Stimulated activated CD8-positive, alpha-beta memory T cell treated with anti-CD3 and anti-CD28 coated beads, Interleukin-15, amount 100 ng/mL, for 1 hour (primary cell): ENCODE measurements around the gene ENOX2.
"Not testable (repeated sequence)": the region's sequence is repeated elsewhere in the genome, so short reads cannot be mapped to it uniquely, and the experiment has no call there.

Experiments
- DNase-seq: peaks from one replicate; pipeline ENCODE4 v3.0.0-alpha.2; 2020; ENCODE audit warnings: low read depth

ENOX2 gene

GRCh38 chrX:130826249-130826648, 76.8 kb downstream of the ENOX2 start:
- DNase-seq = no peak

- no peak for DNase-seq
Measured at GRCh38 chrX:130825525-130825924, 77.5 kb downstream of the ENOX2 start.

GRCh38 chrX:130819367-130819766, 83.6 kb downstream of the ENOX2 start:
- not testable (repeated sequence) for DNase-seq

- DNase-seq = not testable (repeated sequence)
Measured at GRCh38 chrX:130813932-130814331, 89.1 kb downstream of the ENOX2 start.

- DNase-seq = no peak
Measured at GRCh38 chrX:130810561-130810960, 92.4 kb downstream of the ENOX2 start.

- DNase-seq = no peak
Measured at GRCh38 chrX:130805903-130806302, 97.1 kb downstream of the ENOX2 start.

GRCh38 chrX:130803537-130803936, 99.5 kb downstream of the ENOX2 start:
- no peak for DNase-seq

GRCh38 chrX:130801901-130802300, 101.1 kb downstream of the ENOX2 start:
- DNase-seq = no peak

GRCh38 chrX:130799393-130799792, 103.6 kb downstream of the ENOX2 start:
- DNase-seq = no peak

GRCh38 chrX:130793975-130794374, 109.0 kb downstream of the ENOX2 start:
- DNase-seq = no peak

- not testable (repeated sequence) for DNase-seq
Measured at GRCh38 chrX:130791870-130792269, 111.1 kb downstream of the ENOX2 start.

- DNase-seq = no peak
Measured at GRCh38 chrX:130789793-130790192, 113.2 kb downstream of the ENOX2 start.

GRCh38 chrX:130788786-130789581, 114.0 kb downstream of the ENOX2 start:
- DNase-seq = no peak

GRCh38 chrX:130786030-130786429, 117.0 kb downstream of the ENOX2 start:
- no peak for DNase-seq

- DNase-seq = no peak
Measured at GRCh38 chrX:130778773-130779172, 124.2 kb downstream of the ENOX2 start.

GRCh38 chrX:130775849-130776248, 127.2 kb downstream of the ENOX2 start:
- DNase-seq = no peak

- DNase-seq = no peak
Measured at GRCh38 chrX:130772776-130773143, 130.2 kb downstream of the ENOX2 start.

- no peak for DNase-seq
Measured at GRCh38 chrX:130772105-130772775, 130.8 kb downstream of the ENOX2 start.

GRCh38 chrX:130771648-130772047, 131.4 kb downstream of the ENOX2 start:
- DNase-seq = no peak

GRCh38 chrX:130771230-130771629, 131.8 kb downstream of the ENOX2 start:
- no peak for DNase-seq

GRCh38 chrX:130770615-130771014, 132.4 kb downstream of the ENOX2 start:
- no peak for DNase-seq

- no peak for DNase-seq
Measured at GRCh38 chrX:130769835-130770234, 133.2 kb downstream of the ENOX2 start.

GRCh38 chrX:130758072-130758471, 144.9 kb downstream of the ENOX2 start:
- no peak for DNase-seq

GRCh38 chrX:130756233-130756632, 146.8 kb downstream of the ENOX2 start:
- DNase-seq = no peak
